ENCODE results near the gene RILP.

RILP gene

GRCh38 chr17:1604831-1605528 lies 44.7 kb downstream of the RILP start:
- no peak overlapping the region for H3K9ac ChIP-seq (ENCODE audit: low read length)
- H3K4me2 ChIP-seq (ENCODE audit: low read depth, low read length): no peak overlapping the region
- no peaks in the 10 kb centered on the region for H3K4me1 ChIP-seq (ENCODE audit: low read length)
- no peak overlapping the region for H3K4me3 ChIP-seq (ENCODE audit: low read length)
- TF ChIP-seq EZH2 (optimal IDR thresholded peaks at IDR 0.05; ENCODE audit: low read depth, low read length) (no peak), CTCF (IDR thresholded peaks at IDR 0.05; ENCODE audit: low read length) (no peak), EZH2phosphoT487 (IDR thresholded peaks at IDR 0.05; ENCODE audit: low read length) (no peak)
- H3K36me3 ChIP-seq (replicated peaks; ENCODE audit: insufficient read depth, low read length): no peaks in the 10 kb centered on the region; the same call in 1 of the 2 replicates
- H3K79me2 ChIP-seq (ENCODE audit: low read length): no peaks in the 10 kb centered on the region
- no peak overlapping the region for H2AFZ ChIP-seq (ENCODE audit: low read length)
- no peaks in the 10 kb centered on the region for H3K27me3 ChIP-seq (replicated peaks; ENCODE audit: insufficient read depth, low read length)
- H3K9me3 ChIP-seq (replicated peaks; ENCODE audit: insufficient read depth, low read length): no peaks in the 10 kb centered on the region
- DNase-seq: no peak
- H4K20me1 ChIP-seq (ENCODE audit: insufficient read depth, low read length): no peaks in the 10 kb centered on the region
- no peak overlapping the region for H3K27ac ChIP-seq (ENCODE audit: low read length)
- H3F3A ChIP-seq (ENCODE audit: insufficient read depth, low read length): no peaks in the 10 kb centered on the region
- H3K9me2 ChIP-seq (replicated peaks; ENCODE audit: insufficient read depth, low read length): no peaks in the 10 kb centered on the region

- Histone ChIP-seq H3K4me3 (ENCODE audit: low read length) (no peak overlapping the region), H3K27ac (ENCODE audit: low read length) (no peak overlapping the region)
- no peak for DNase-seq
Measured at GRCh38 chr17:1601571-1601970, 48.1 kb downstream of the RILP start.

GRCh38 chr17:1598399-1599095 lies 51.1 kb downstream of the RILP start:
- Histone ChIP-seq H3K4me1 (ENCODE audit: low read length) (peaks cover 8% of the 10 kb centered on the region), H3K36me3 (replicated peaks; ENCODE audit: insufficient read depth, low read length) (no peaks in the 10 kb centered on the region; the same call in 1 of the 2 replicates), H3K27me3 (replicated peaks; ENCODE audit: insufficient read depth, low read length) (no peaks in the 10 kb centered on the region), H3K4me2 (ENCODE audit: low read depth, low read length) (no peak overlapping the region), H3K9ac (ENCODE audit: low read length) (no peak overlapping the region), H4K20me1 (ENCODE audit: insufficient read depth, low read length) (no peaks in the 10 kb centered on the region), H3F3A (ENCODE audit: insufficient read depth, low read length) (peaks cover 2% of the 10 kb centered on the region), H3K27ac (ENCODE audit: low read length) (no peak overlapping the region), H3K79me2 (ENCODE audit: low read length) (no peaks in the 10 kb centered on the region), H3K9me3 (replicated peaks; ENCODE audit: insufficient read depth, low read length) (no peaks in the 10 kb centered on the region), H2AFZ (ENCODE audit: low read length) (no peak overlapping the region), H3K4me3 (ENCODE audit: low read length) (no peak overlapping the region), H3K9me2 (replicated peaks; ENCODE audit: insufficient read depth, low read length) (no peaks in the 10 kb centered on the region)
- TF ChIP-seq EZH2phosphoT487 (IDR thresholded peaks at IDR 0.05; ENCODE audit: low read length): no peak
- no peak for TF ChIP-seq EZH2 (optimal IDR thresholded peaks at IDR 0.05; ENCODE audit: low read depth, low read length)
- no peak for TF ChIP-seq CTCF (IDR thresholded peaks at IDR 0.05; ENCODE audit: low read length)
- DNase-seq: no peak

More at GRCh38 chr17:1601571-1601970, 48.1 kb downstream of the RILP start:
- Histone ChIP-seq H3K4me2 (ENCODE audit: low read depth, low read length) (no peak overlapping the region), H4K20me1 (ENCODE audit: insufficient read depth, low read length) (no peaks in the 10 kb centered on the region), H3K27me3 (replicated peaks; ENCODE audit: insufficient read depth, low read length) (no peaks in the 10 kb centered on the region), H3K9me2 (replicated peaks; ENCODE audit: insufficient read depth, low read length) (no peaks in the 10 kb centered on the region), H3K36me3 (replicated peaks; ENCODE audit: insufficient read depth, low read length) (no peaks in the 10 kb centered on the region; the same call in 1 of the 2 replicates), H3F3A (ENCODE audit: insufficient read depth, low read length) (no peaks in the 10 kb centered on the region), H3K9me3 (replicated peaks; ENCODE audit: insufficient read depth, low read length) (no peaks in the 10 kb centered on the region), H3K4me1 (ENCODE audit: low read length) (no peaks in the 10 kb centered on the region), H3K9ac (ENCODE audit: low read length) (no peak overlapping the region), H3K79me2 (ENCODE audit: low read length) (no peaks in the 10 kb centered on the region), H2AFZ (ENCODE audit: low read length) (no peak overlapping the region)
- no peak for TF ChIP-seq CTCF (IDR thresholded peaks at IDR 0.05; ENCODE audit: low read length)
- no peak for TF ChIP-seq EZH2 (optimal IDR thresholded peaks at IDR 0.05; ENCODE audit: low read depth, low read length)
- TF ChIP-seq EZH2phosphoT487 (IDR thresholded peaks at IDR 0.05; ENCODE audit: low read length): no peak

Measured in MM.1S (cell line).